Measurements from ENCODE around the gene LY6G5B. TPM values are rescaled to one million over a fixed set of nuclear protein-coding genes. Genes with fewer than 3 reads are reported as not detected.

The LY6G5B gene
- total RNA-seq, 3 donors from 2014 or later: 13.1 to 17.2 (median 15.5) TPM

DNA sequence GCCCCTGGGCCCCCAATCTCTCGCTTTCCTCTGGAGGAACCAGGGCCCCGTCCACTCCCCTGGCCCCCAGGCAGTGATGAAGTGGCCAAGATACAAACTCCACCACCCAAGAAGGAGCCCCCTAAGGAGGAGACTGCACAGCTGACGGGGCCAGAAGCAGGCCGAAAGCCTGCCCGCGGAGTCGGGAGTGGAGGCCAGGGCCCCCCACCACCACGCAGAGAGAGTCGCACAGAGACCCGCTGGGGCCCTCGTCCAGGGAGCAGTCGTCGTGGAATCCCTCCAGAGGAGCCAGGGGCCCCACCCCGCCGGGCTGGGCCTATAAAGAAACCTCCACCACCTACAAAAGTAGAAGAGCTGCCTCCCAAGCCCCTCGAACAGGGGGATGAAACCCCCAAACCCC lies 38.6 kb upstream of the LY6G5B start:
- ATAC-seq (no peak), DNase-seq (no peak)
- TF ChIP-seq, protein P1, sequence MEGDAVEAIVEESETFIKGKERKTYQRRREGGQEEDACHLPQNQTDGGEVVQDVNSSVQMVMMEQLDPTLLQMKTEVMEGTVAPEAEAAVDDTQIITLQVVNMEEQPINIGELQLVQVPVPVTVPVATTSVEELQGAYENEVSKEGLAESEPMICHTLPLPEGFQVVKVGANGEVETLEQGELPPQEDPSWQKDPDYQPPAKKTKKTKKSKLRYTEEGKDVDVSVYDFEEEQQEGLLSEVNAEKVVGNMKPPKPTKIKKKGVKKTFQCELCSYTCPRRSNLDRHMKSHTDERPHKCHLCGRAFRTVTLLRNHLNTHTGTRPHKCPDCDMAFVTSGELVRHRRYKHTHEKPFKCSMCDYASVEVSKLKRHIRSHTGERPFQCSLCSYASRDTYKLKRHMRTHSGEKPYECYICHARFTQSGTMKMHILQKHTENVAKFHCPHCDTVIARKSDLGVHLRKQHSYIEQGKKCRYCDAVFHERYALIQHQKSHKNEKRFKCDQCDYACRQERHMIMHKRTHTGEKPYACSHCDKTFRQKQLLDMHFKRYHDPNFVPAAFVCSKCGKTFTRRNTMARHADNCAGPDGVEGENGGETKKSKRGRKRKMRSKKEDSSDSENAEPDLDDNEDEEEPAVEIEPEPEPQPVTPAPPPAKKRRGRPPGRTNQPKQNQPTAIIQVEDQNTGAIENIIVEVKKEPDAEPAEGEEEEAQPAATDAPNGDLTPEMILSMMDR (IDR thresholded peaks at IDR 0.05): no peak
- intact Hi-C loops (cut with DNase I, micrococcal nuclease): no loop called here
- Histone ChIP-seq H3K9me3 (no peaks in the 10 kb centered on the region), H3K36me3 (ENCODE audit: low read depth) (peaks cover 28% of the 10 kb centered on the region), H3K4me3 (no peak overlapping the region), H3K4me1 (ENCODE audit: low read depth) (no peaks in the 10 kb centered on the region)

DNA sequence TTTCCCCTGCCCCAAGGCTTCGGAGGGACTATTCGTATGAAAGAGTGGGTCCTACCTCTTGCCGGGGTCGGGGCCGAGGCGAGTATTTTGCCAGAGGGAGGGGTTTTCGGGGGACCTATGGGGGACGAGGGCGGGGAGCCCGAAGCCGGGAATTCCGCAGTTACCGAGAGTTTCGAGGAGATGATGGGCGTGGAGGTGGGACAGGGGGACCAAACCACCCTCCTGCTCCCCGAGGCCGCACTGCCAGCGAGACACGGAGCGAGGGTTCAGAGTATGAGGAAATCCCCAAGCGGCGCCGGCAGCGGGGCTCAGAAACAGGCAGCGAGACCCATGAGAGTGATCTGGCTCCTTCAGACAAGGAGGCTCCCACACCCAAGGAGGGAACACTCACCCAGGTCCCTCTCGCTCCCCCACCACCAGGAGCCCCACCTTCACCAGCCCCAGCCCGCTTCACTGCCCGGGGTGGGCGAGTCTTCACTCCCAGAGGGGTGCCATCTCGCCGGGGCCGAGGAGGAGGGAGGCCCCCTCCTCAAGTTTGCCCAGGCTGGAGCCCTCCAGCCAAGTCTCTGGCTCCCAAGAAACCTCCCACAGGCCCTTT lies 38.0 kb upstream of the LY6G5B start:
- Histone ChIP-seq H3K4me3 (no peak overlapping the region), H3K9me3 (no peaks in the 10 kb centered on the region), H3K4me1 (ENCODE audit: low read depth) (no peaks in the 10 kb centered on the region), H3K36me3 (ENCODE audit: low read depth) (peaks cover 22% of the 10 kb centered on the region)
- ATAC-seq (no peak), DNase-seq (no peak)
- TF ChIP-seq, protein P1 (IDR thresholded peaks at IDR 0.05): no peak
- intact Hi-C loops (cut with DNase I, micrococcal nuclease): no loop called here

DNA sequence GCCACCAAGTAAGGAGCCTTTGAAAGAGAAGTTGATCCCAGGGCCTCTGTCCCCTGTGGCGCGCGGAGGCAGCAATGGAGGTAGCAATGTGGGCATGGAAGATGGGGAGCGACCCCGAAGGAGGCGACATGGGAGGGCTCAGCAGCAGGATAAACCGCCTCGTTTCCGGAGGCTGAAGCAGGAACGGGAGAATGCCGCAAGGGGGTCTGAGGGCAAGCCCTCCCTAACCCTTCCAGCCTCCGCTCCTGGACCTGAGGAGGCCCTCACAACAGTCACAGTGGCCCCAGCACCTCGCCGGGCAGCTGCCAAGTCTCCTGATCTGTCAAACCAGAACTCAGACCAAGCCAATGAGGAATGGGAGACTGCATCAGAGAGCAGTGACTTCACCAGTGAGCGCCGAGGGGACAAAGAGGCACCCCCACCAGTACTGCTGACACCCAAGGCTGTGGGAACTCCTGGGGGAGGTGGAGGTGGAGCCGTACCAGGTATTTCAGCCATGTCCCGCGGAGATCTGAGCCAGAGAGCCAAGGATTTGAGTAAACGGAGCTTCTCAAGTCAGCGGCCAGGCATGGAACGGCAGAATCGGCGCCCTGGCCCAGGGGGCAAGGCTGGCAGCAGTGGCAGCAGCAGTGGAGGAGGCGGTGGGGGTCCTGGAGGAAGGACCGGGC lies 37.4 kb upstream of the LY6G5B start:
- intact Hi-C loops (cut with DNase I, micrococcal nuclease): no loop called here
- H3K4me3 ChIP-seq: no peak overlapping the region
- no peaks in the 10 kb centered on the region for H3K9me3 ChIP-seq
- no peaks in the 10 kb centered on the region for H3K4me1 ChIP-seq (ENCODE audit: low read depth)
- TF ChIP-seq, protein P1 (IDR thresholded peaks at IDR 0.05): no peak
- peaks cover 24% of the 10 kb centered on the region for H3K36me3 ChIP-seq (ENCODE audit: low read depth)
- DNase-seq (no peak), ATAC-seq (no peak)

DNA sequence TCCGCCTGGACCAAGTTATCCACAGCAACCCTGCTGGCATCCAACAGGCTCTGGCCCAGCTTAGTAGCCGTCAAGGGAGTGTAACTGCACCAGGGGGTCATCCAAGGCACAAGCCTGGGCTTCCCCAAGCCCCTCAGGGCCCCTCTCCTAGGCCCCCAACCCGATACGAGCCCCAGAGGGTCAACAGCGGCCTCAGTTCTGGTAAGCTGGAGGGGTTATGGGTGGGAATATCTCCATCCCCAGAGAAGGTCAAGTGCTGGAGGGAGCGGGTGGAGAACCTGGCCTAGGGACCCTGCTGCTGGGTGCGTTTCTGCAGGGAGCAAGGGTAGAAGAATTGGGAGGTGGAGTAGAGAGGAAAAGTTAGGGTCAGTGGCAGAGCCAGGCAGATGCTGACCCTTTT lies 36.3 kb upstream of the LY6G5B start:
- intact Hi-C loops (cut with DNase I, micrococcal nuclease): no loop called here
- Histone ChIP-seq H3K4me1 (ENCODE audit: low read depth) (no peaks in the 10 kb centered on the region), H3K4me3 (no peak overlapping the region), H3K9me3 (no peaks in the 10 kb centered on the region), H3K36me3 (ENCODE audit: low read depth) (peaks cover 14% of the 10 kb centered on the region)
- ATAC-seq (no peak), DNase-seq (no peak)
- TF ChIP-seq, protein P1 (IDR thresholded peaks at IDR 0.05): no peak

DNA sequence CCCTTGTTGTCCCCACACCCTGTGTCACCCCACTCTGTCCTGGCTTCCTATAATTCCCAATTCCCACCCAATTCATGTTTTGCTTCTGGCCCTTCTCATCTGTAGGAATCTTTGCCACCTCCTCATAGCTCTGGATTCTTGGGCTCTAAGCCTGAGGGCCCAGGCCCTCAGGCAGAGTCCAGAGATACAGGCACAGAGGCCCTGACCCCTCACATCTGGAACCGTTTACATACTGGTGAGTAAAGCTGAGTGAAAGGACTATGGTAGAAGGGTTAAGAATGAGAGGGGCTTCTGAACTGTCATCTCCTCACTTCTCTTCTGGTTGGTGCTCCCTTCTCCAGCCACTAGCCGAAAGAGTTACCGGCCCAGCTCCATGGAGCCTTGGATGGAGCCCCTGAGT lies 35.6 kb upstream of the LY6G5B start:
- TF ChIP-seq, protein P1 (IDR thresholded peaks at IDR 0.05): no peak
- no peaks in the 10 kb centered on the region for H3K9me3 ChIP-seq
- no peak overlapping the region for H3K4me3 ChIP-seq
- DNase-seq: no peak
- peaks cover 12% of the 10 kb centered on the region for H3K36me3 ChIP-seq (ENCODE audit: low read depth)
- no peak for ATAC-seq
- intact Hi-C loops (cut with DNase I, micrococcal nuclease): no loop called here
- H3K4me1 ChIP-seq (ENCODE audit: low read depth): no peaks in the 10 kb centered on the region

Data from mucosa of descending colon (tissue), 3 donors.